DMS153 treated with DMSO at 0.1 percent for 48 hours (cell line): ENCODE results near the gene DDHD1.
"Not testable (repeated sequence)": the region's sequence is repeated elsewhere in the genome, so short reads cannot be mapped to it uniquely, and the experiment has no call there.

ENCODE experiments used
- DNase-seq: peaks from one replicate; lab custom pipeline; 2025; ENCODE audit not compliant: unreplicated experiment; lab: John Stamatoyannopoulos, UW

The DDHD1 gene

GRCh38 chr14:53152184-53152886 is 788 bp downstream of the DDHD1 start:
- peak; percentile 11 for DNase-seq

GRCh38 chr14:53151523-53152183 is 1.5 kb downstream of the DDHD1 start:
- peak; percentile 32 for DNase-seq

- DNase-seq: no peak
Observed at GRCh38 chr14:53149668-53150316, 3.3 kb downstream of the DDHD1 start.

- DNase-seq: no peak
Observed at GRCh38 chr14:53148671-53149070, 4.5 kb downstream of the DDHD1 start.

- DNase-seq: no peak
Observed at GRCh38 chr14:53147893-53148292, 5.2 kb downstream of the DDHD1 start.

- DNase-seq: no peak
Observed at GRCh38 chr14:53147208-53147607, 5.9 kb downstream of the DDHD1 start.

GRCh38 chr14:53146739-53147138 is 6.4 kb downstream of the DDHD1 start:
- no peak for DNase-seq

GRCh38 chr14:53144244-53144643 is 8.9 kb downstream of the DDHD1 start:
- no peak for DNase-seq

GRCh38 chr14:53140585-53140984 is 12.5 kb downstream of the DDHD1 start:
- no peak for DNase-seq

- no peak for DNase-seq
Observed at GRCh38 chr14:53137568-53138203, 15.4 kb downstream of the DDHD1 start.

GRCh38 chr14:53130491-53130890 is 22.6 kb downstream of the DDHD1 start:
- DNase-seq: not testable (repeated sequence)

- no peak for DNase-seq
Observed at GRCh38 chr14:53128303-53129028, 24.7 kb downstream of the DDHD1 start.

GRCh38 chr14:53127832-53128231 is 25.3 kb downstream of the DDHD1 start:
- DNase-seq: no peak

GRCh38 chr14:53127151-53127550 is 26.0 kb downstream of the DDHD1 start:
- no peak for DNase-seq

- DNase-seq: no peak
Observed at GRCh38 chr14:53126731-53127130, 26.4 kb downstream of the DDHD1 start.

GRCh38 chr14:53124786-53125185 is 28.3 kb downstream of the DDHD1 start:
- DNase-seq: no peak

GRCh38 chr14:53121419-53121818 is 31.7 kb downstream of the DDHD1 start:
- not testable (repeated sequence) for DNase-seq

- DNase-seq: not testable (repeated sequence)
Observed at GRCh38 chr14:53117479-53117878, 35.6 kb downstream of the DDHD1 start.

GRCh38 chr14:53113989-53114388 is 39.1 kb downstream of the DDHD1 start:
- DNase-seq: no peak

GRCh38 chr14:53110096-53110495 is 43.0 kb downstream of the DDHD1 start:
- no peak for DNase-seq
